ES-I3 (cell line): ENCODE results near the gene FRMD4B.
A peak's percentile ranks its signal among the peaks of the same experiment; 100 is the strongest.

Experiments used
- H3K36me3 ChIP-seq: 2 replicates; pipeline ENCODE4 v1.6.1; 2013; ENCODE audit warnings: mild to moderate bottlenecking, low read length, control low read depth, moderate library complexity; ENCODE audit not compliant: insufficient read depth
- H3K4me1 ChIP-seq: 2 replicates; pipeline ENCODE4 v1.6.1; 2013; ENCODE audit warnings: mild to moderate bottlenecking, control low read depth, low read length; ENCODE audit not compliant: insufficient read depth
- H3K9ac ChIP-seq: 2 replicates; pipeline ENCODE4 v1.6.1; 2013; ENCODE audit warnings: low read depth, mild to moderate bottlenecking, low read length, moderate library complexity
- H3K9me3 ChIP-seq: 2 replicates; pipeline ENCODE4 v1.6.1; 2013; ENCODE audit warnings: mild to moderate bottlenecking, low read length, moderate library complexity; ENCODE audit not compliant: control insufficient read depth, insufficient read depth

The FRMD4B gene

GRCh38 chr3:69385723-69386555, at the start of gene FRMD4B:
Gene FRMD4B, minus strand, starts transcription at chr3:69386088. Its CDS starts 99 bp downstream, at chr3:69385989.
- peak within 1 kb of the TSS; percentile 61 for H3K9ac ChIP-seq
- H3K9me3 ChIP-seq: no peaks in the 10 kb centered on the region
- no peaks in the 10 kb centered on the region for H3K36me3 ChIP-seq
- H3K4me1 ChIP-seq: peaks cover 15% of the 10 kb centered on the region

GRCh38 chr3:69433969-69434325, 48.1 kb upstream of the FRMD4B start:
- Histone ChIP-seq H3K9ac (no peak overlapping the region), H3K36me3 (no peaks in the 10 kb centered on the region), H3K9me3 (no peaks in the 10 kb centered on the region), H3K4me1 (no peaks in the 10 kb centered on the region)

DNA sequence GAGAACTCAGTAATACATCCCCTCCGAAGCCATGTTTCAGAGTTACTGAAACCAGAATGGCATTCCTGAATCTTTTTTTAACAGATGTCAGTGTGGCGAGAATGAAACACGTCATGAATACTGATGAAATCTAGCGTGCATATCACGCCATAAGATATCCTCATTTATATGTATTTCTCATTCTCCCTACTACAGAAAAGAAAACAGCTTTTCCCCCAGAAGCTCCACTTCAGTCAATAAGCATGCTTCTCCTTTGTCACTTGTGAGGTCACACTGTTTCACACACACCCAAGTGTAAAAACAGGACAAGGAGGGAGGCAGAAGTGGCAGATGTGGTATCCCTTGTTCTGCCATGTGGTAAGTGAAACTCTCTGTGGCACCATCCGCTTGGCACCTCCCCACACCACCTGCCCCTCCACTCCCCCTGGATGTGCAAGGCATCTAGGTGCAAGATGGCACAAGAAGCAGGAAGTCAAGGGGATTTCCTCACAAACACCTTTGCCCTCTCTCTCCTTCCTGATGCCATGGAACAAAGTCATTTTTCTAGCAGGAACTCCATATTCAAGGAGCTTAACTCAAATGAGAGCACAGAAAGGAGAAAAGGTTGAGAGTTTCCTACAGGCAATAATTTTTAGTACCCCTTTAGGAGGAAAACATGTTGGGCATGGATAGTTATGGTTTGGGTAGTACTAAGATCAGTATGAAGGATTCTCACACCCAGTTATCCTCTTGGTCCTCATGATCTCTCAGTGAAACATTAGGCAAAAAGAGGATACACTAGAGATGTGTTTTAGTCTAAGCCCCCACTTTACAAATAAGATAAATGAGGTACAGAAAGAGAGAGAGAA, 47.5 kb upstream of the FRMD4B start:
- Histone ChIP-seq H3K36me3 (no peaks in the 10 kb centered on the region), H3K9ac (no peak overlapping the region), H3K9me3 (no peaks in the 10 kb centered on the region), H3K4me1 (no peaks in the 10 kb centered on the region)

DNA sequence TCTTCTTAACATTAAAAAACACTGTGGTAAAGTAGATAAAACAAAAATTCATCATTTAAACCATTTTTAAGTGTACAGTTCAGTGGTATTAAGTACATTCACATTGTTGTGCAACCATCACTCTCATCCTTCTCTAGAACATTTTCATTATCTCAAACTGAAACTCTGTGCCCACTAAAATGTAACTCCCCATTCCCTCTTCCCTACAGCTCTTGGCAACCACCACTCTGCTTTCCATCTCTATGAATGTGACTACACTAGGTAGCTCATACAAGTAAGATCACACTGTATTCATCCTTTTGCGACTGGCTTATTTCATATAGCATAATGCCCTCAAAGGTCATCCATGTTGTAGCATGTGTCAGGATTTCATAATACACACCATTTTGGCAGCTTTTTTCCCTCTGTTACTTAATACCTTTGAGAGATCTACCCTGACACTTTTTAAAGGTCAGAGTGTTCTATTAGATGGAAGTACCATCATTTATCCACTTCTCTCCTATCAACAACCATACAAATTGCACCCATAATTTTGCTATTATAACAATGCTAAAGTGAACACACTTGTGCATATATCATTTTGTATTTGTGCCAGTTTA, 42.9 kb upstream of the FRMD4B start:
- H3K36me3 ChIP-seq: no peaks in the 10 kb centered on the region
- H3K9ac ChIP-seq: no peak overlapping the region
- H3K4me1 ChIP-seq: no peaks in the 10 kb centered on the region
- no peaks in the 10 kb centered on the region for H3K9me3 ChIP-seq

DNA sequence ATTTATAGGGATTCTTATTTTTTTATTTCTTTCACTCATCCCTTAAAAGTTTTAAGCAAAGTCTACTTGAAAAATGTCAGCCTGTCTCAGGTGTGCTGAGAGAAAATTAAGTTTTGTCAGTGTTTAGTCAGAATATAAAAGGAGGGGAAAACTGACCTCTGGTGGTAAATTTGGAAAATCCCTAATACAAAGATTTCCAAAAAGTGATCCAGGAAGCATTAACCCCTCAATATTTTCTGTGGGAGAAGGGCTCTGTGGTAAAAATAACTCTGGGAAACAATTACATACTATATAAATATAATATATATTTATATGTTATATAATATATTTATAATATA, 41.0 kb upstream of the FRMD4B start:
- Histone ChIP-seq H3K9me3 (no peaks in the 10 kb centered on the region), H3K36me3 (no peaks in the 10 kb centered on the region), H3K4me1 (no peaks in the 10 kb centered on the region), H3K9ac (no peak overlapping the region)

GRCh38 chr3:69426291-69426966, 40.5 kb upstream of the FRMD4B start:
- no peaks in the 10 kb centered on the region for H3K4me1 ChIP-seq
- H3K36me3 ChIP-seq: no peaks in the 10 kb centered on the region
- no peaks in the 10 kb centered on the region for H3K9me3 ChIP-seq
- no peak overlapping the region for H3K9ac ChIP-seq

GRCh38 chr3:69425249-69425648, 39.4 kb upstream of the FRMD4B start:
- H3K4me1 ChIP-seq: no peaks in the 10 kb centered on the region; the same call in 1 of the 2 replicates
- H3K9ac ChIP-seq: no peak overlapping the region
- H3K9me3 ChIP-seq: no peaks in the 10 kb centered on the region
- H3K36me3 ChIP-seq: no peaks in the 10 kb centered on the region

DNA sequence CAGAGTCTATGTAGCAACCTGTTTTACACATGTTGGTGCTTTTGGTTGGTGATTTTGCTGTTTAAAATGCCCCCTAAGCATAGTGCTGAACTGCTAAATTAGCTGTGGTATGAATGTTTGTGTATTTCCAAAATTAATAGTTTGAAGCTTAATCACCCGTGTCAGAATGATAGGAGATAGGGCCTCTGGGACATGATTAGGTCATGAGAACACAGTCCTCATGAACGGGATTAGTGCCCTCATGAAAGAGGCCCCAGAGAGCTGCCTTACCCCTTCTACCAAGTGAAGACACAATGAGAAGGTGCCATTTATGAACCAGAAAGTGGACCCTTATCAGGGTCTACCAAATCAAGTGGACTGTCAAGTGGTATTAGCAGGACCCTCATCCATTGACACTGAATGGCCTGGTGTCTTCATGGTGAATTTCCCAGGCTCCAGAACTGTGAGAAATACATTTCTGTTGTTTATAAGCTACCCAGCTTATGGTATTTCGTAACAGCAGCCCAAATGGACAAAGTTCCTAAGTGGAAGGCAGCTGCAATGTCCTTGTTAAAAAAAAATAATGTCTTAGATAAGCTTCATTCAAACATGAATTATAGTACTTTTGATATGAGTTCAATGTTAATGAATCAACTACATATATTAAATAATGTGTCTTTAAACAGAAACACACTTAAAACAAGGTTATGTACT, 37.7 kb upstream of the FRMD4B start:
- Histone ChIP-seq H3K9ac (no peak overlapping the region), H3K9me3 (no peaks in the 10 kb centered on the region), H3K4me1 (no peaks in the 10 kb centered on the region; the same call in 1 of the 2 replicates), H3K36me3 (no peaks in the 10 kb centered on the region)

DNA sequence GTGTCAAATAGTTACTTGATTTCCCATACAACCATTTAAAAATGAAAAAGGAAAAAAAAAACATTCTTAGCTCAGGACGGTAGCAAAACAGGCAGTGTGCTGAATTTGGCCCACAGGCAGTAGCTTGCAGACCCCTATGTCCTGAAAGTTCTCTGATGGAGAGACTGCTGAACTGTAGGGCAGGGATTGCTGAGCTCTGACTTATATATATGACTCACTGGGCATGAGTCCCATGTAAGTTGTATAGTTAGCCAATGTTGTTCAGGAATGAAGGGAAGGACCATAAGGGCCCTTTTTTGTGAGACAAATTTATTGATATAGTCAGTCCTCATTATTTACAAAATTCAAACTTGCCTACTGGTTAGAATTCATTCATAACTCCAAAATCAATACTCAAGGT, 36.9 kb upstream of the FRMD4B start:
- Histone ChIP-seq H3K4me1 (no peaks in the 10 kb centered on the region; the same call in 1 of the 2 replicates), H3K9ac (no peak overlapping the region), H3K9me3 (no peaks in the 10 kb centered on the region), H3K36me3 (no peaks in the 10 kb centered on the region)

DNA sequence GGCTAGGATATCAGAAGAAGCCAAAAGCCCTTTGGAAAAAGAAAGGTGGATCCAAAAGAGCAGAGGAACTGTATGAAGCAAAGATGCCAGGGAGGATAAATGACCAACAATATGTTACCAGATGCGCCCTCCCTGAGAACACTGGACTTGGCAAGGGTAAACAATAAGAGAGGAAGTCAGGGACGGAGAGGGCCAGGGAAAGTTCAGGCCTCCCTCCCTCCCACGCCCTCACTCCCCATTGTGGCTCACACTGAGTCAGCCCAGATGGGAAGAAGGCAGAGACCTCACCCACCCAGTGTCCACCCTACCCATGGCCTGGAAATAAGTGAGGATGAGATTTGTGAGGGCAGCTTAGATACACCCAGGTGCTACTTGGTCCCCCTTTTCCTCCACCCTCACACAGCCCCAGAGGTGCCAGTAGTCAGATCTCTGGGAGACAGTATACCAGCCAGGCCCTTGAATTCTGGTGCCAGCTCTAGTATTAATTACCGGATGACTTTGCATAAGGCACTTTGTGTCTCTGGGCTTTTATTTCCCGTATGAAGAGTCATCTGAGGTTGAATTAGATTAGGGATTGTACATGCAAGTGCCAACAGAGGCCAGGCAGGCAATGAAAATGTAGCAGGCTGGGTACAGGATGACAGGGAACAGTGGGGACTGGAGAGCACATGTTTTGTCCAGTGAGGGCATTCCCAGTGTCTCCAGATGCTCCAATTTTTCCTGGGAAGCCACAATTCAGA, 35.1 kb upstream of the FRMD4B start:
- Histone ChIP-seq H3K9ac (no peak overlapping the region), H3K9me3 (no peaks in the 10 kb centered on the region), H3K36me3 (no peaks in the 10 kb centered on the region), H3K4me1 (no peaks in the 10 kb centered on the region; the same call in 1 of the 2 replicates)

DNA sequence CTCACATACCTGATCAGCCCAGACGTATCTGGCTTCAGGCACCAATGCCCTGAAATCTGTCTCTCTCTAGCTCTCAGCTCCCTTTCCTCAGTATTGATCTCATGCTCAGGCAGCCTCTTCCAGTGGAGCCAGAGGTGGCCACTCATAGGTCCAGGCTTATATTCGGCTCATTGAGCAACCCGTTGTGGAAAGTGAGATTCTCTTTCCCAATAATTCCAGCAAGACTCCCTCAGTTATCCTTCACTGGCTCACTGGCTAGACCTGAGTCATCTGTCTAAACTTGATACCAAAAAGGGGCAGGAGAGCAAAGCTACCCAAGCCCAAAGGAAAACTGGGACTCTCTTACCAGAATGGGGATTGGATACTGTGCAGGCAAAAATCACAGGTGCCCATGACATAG, 33.4 kb upstream of the FRMD4B start:
- Histone ChIP-seq H3K9me3 (no peaks in the 10 kb centered on the region), H3K36me3 (no peaks in the 10 kb centered on the region), H3K9ac (no peak overlapping the region), H3K4me1 (no peaks in the 10 kb centered on the region; the same call in 1 of the 2 replicates)

- H3K9ac ChIP-seq: no peak overlapping the region
- H3K9me3 ChIP-seq: no peaks in the 10 kb centered on the region
- H3K4me1 ChIP-seq: no peaks in the 10 kb centered on the region; the same call in 1 of the 2 replicates
- H3K36me3 ChIP-seq: no peaks in the 10 kb centered on the region
Observed at GRCh38 chr3:69417541-69418078, 31.7 kb upstream of the FRMD4B start.

DNA sequence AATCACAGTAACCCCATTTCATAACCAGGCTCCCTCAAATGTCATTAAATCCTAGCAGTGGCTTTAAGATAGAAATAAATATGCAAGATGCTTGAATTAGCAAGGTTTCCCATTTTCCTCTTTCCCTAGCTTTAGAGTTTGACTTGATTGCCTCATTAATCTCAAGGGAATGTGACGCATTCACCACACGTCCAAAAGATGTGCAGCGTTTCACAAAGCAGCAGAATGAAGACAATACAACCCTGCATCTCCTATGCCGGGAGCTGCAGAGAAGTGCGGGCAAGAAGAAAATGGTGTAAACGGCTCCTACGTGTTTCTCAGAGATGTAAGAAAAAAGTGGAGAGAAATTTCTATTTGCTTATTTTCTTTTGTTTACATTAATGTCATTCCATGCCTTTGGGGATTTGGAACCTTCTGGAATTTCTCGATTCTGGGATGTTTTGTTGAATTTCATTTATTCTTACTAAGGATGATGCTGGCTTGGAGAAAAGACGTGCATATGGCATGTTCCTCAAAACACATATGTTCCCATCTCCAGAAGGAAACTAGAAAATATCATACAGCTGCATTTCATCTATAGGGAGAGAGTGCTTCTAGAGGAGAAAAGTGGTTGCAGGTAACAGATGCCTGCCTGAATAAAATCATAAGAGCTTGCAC, 27.8 kb upstream of the FRMD4B start:
- Histone ChIP-seq H3K4me1 (no peaks in the 10 kb centered on the region), H3K36me3 (no peaks in the 10 kb centered on the region), H3K9me3 (no peaks in the 10 kb centered on the region), H3K9ac (no peak overlapping the region)
